Stomach (tissue), 4 donors: ENCODE results near the gene TBC1D4.

ENCODE experiments used
- POLR2A ChIP-seq, 4 donors: fragments of 450-650 bp; IDR thresholded peaks; one replicate each; pipeline ENCODE4 v1.6.1; 2016; ENCODE audit warnings: antibody characterized with exemption in 4 of 4, control low read depth in 2 of 4, mild to moderate bottlenecking in 1 of 4, moderate library complexity in 1 of 4
- POLR2AphosphoS5 ChIP-seq, 3 donors: sonication (generic); formaldehyde crosslinking; IDR thresholded peaks; one replicate each; pipeline ENCODE4 v1.6.1; 2016; ENCODE audit warnings: antibody characterized with exemption in 3 of 3

GRCh38 chr13:75329097-75329496 is 152.9 kb downstream of the TBC1D4 start:
- TF ChIP-seq POLR2AphosphoS5 (IDR thresholded peaks at IDR 0.05), result no peak
- no peak for TF ChIP-seq POLR2A (IDR thresholded peaks at IDR 0.05)
